Subcutaneous abdominal adipose tissue (tissue), 5 donors: ENCODE data around the gene NEDD4L.

Experiments used
- H3K27ac ChIP-seq: one replicate; pipeline ENCODE4 v1.7.0; 2013; ENCODE audit warnings: low read depth, mild to moderate bottlenecking, inconsistent platforms, low read length, moderate library complexity
- H3K27me3 ChIP-seq, 5 donors: one replicate each; pipeline ENCODE4 v1.7.0; 2013; ENCODE audit warnings: low read length in 5 of 5, inconsistent platforms in 1 of 5; ENCODE audit not compliant: control insufficient read depth in 5 of 5, insufficient read depth in 4 of 5
- H3K36me3 ChIP-seq, 5 donors: one replicate each; pipeline ENCODE4 v1.7.0; 2013; ENCODE audit warnings: low read length in 5 of 5; ENCODE audit not compliant: control insufficient read depth in 5 of 5, insufficient read depth in 5 of 5
- H3K4me1 ChIP-seq, 5 donors: one replicate each; pipeline ENCODE4 v1.7.0; 2013; ENCODE audit warnings: low read length in 5 of 5, mild to moderate bottlenecking in 3 of 5, moderate library complexity in 1 of 5; ENCODE audit not compliant: control insufficient read depth in 5 of 5, insufficient read depth in 5 of 5
- H3K4me3 ChIP-seq, 5 donors: one replicate each; pipeline ENCODE4 v1.7.0; 2013; ENCODE audit warnings: low read length in 5 of 5, low read depth in 1 of 5
- H3K9ac ChIP-seq, 5 donors: one replicate each; pipeline ENCODE4 v1.7.0; 2013; ENCODE audit warnings: low read length in 5 of 5, mild to moderate bottlenecking in 4 of 5, moderate library complexity in 3 of 5
- H3K9me3 ChIP-seq, 5 donors: one replicate each; pipeline ENCODE4 v1.7.0; 2013; ENCODE audit warnings: low read length in 5 of 5; ENCODE audit not compliant: control insufficient read depth in 5 of 5
- donor health status: healthy.
- donor health status: healthy.
- donor health status: healthy.
- donor health status: healthy.
- donor health status: healthy.

The NEDD4L gene

GRCh38 chr18:58143386-58143785, 99.4 kb downstream of the NEDD4L start:
- H3K4me1 ChIP-seq: peaks cover 0 to 55% (median 34%) of the 10 kb centered on the region in 5 donors
- no peaks in the 10 kb centered on the region for H3K9me3 ChIP-seq
- H3K27ac ChIP-seq: peak overlapping the region; percentile 32
- no peaks in the 10 kb centered on the region for H3K27me3 ChIP-seq
- H3K36me3 ChIP-seq: no peaks in the 10 kb centered on the region
- H3K4me3 ChIP-seq: no peak overlapping the region
- no peak overlapping the region for H3K9ac ChIP-seq

GRCh38 chr18:58144106-58144505, 100.1 kb downstream of the NEDD4L start:
- H3K9me3 ChIP-seq: no peaks in the 10 kb centered on the region
- no peaks in the 10 kb centered on the region for H3K27me3 ChIP-seq
- peaks cover 0 to 62% (median 42%) of the 10 kb centered on the region in 5 donors for H3K4me1 ChIP-seq
- peak overlapping the region; percentile 14 for H3K27ac ChIP-seq
- no peak overlapping the region for H3K4me3 ChIP-seq
- no peaks in the 10 kb centered on the region for H3K36me3 ChIP-seq
- no peak overlapping the region for H3K9ac ChIP-seq

- Histone ChIP-seq H3K27me3 (no peaks in the 10 kb centered on the region), H3K36me3 (no peaks in the 10 kb centered on the region), H3K4me3 (no peak overlapping the region), H3K27ac (peak overlapping the region; percentile 14), H3K9me3 (no peaks in the 10 kb centered on the region), H3K4me1 (peaks cover 0 to 65% (median 43%) of the 10 kb centered on the region in 5 donors), H3K9ac (no peak overlapping the region)
Measured at GRCh38 chr18:58144671-58145285, 100.8 kb downstream of the NEDD4L start.

- Histone ChIP-seq H3K27me3 (no peaks in the 10 kb centered on the region), H3K9ac (no peak overlapping the region), H3K27ac (peak overlapping the region; percentile 63), H3K4me3 (no peak overlapping the region), H3K4me1 (peaks cover 0 to 57% (median 38%) of the 10 kb centered on the region in 5 donors), H3K36me3 (no peaks in the 10 kb centered on the region), H3K9me3 (no peaks in the 10 kb centered on the region)
Measured at GRCh38 chr18:58146099-58146498, 102.1 kb downstream of the NEDD4L start.

- H3K9me3 ChIP-seq: no peaks in the 10 kb centered on the region
- H3K27ac ChIP-seq: peak overlapping the region; percentile 38
- no peaks in the 10 kb centered on the region for H3K36me3 ChIP-seq
- peaks cover 0 to 42% (median 32%) of the 10 kb centered on the region in 5 donors for H3K4me1 ChIP-seq
- no peak overlapping the region for H3K4me3 ChIP-seq
- H3K27me3 ChIP-seq: no peaks in the 10 kb centered on the region
- H3K9ac ChIP-seq: peak overlapping the region in 1 of 5 donors; percentile 37
Measured at GRCh38 chr18:58148954-58149471, 105.0 kb downstream of the NEDD4L start.

GRCh38 chr18:58150772-58151171, 106.7 kb downstream of the NEDD4L start:
- Histone ChIP-seq H3K27me3 (no peaks in the 10 kb centered on the region), H3K36me3 (no peaks in the 10 kb centered on the region), H3K4me1 (peaks cover 0 to 36% (median 32%) of the 10 kb centered on the region in 5 donors), H3K9me3 (no peaks in the 10 kb centered on the region), H3K9ac (no peak overlapping the region), H3K27ac (no peak overlapping the region), H3K4me3 (no peak overlapping the region)

GRCh38 chr18:58152216-58152615, 108.2 kb downstream of the NEDD4L start:
- Histone ChIP-seq H3K9me3 (no peaks in the 10 kb centered on the region), H3K36me3 (no peaks in the 10 kb centered on the region), H3K9ac (no peak overlapping the region), H3K4me1 (peaks cover 0 to 22% (median 19%) of the 10 kb centered on the region in 5 donors), H3K27ac (no peak overlapping the region), H3K27me3 (no peaks in the 10 kb centered on the region), H3K4me3 (no peak overlapping the region)

- Histone ChIP-seq H3K9ac (no peak overlapping the region), H3K9me3 (no peaks in the 10 kb centered on the region), H3K4me3 (no peak overlapping the region), H3K4me1 (peaks cover 0 to 15% (median 13%) of the 10 kb centered on the region in 5 donors), H3K27ac (no peak overlapping the region), H3K27me3 (no peaks in the 10 kb centered on the region), H3K36me3 (no peaks in the 10 kb centered on the region)
Measured at GRCh38 chr18:58152891-58153290, 108.9 kb downstream of the NEDD4L start.

GRCh38 chr18:58156516-58156915, 112.5 kb downstream of the NEDD4L start:
- Histone ChIP-seq H3K9me3 (no peaks in the 10 kb centered on the region), H3K27ac (no peak overlapping the region), H3K4me1 (no peaks in the 10 kb centered on the region), H3K27me3 (no peaks in the 10 kb centered on the region), H3K4me3 (no peak overlapping the region), H3K36me3 (no peaks in the 10 kb centered on the region), H3K9ac (no peak overlapping the region)

- Histone ChIP-seq H3K36me3 (no peaks in the 10 kb centered on the region), H3K27ac (no peak overlapping the region), H3K4me3 (no peak overlapping the region), H3K9ac (no peak overlapping the region), H3K27me3 (no peaks in the 10 kb centered on the region), H3K9me3 (no peaks in the 10 kb centered on the region), H3K4me1 (no peaks in the 10 kb centered on the region)
Measured at GRCh38 chr18:58157237-58157636, 113.2 kb downstream of the NEDD4L start.
